ENCODE results near the gene MAP3K9. TPM values are rescaled to one million over a fixed set of nuclear protein-coding genes. Genes with fewer than 3 reads are reported as not detected.

The MAP3K9 gene
- polyA plus RNA-seq, 1 donor from 2014 or later, result 10.4 TPM

DNA sequence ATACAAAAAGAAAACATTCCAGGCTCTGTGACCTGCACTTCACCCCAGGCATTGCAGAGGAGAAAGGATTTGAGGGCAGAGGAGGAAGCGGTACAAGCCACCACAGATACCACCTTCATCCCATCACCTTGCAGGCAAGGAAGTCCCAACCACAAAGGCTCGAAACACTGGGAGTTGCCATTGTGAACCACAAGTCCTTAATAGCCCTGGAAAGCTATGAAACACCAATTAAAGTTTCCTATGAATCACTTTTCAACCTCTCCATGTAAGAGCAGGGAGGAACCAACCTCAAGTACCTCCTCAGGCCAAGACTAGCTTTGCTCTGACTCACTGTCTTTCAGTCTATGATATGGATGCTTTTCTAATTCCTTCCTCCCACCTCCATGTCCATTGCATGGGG lies 27.0 kb downstream of the MAP3K9 start:
- Histone ChIP-seq H3K9ac (ENCODE audit: low read length) (no peak overlapping the region), H3K9me3 (ENCODE audit: low read length) (no peaks in the 10 kb centered on the region), H3K4me2 (ENCODE audit: low read length) (no peak overlapping the region), H2AFZ (ENCODE audit: low read depth, low read length) (no peak overlapping the region), H3K9me2 (ENCODE audit: insufficient read depth, low read length) (no peaks in the 10 kb centered on the region), H3K79me2 (replicated peaks; ENCODE audit: insufficient read depth, low read length) (peaks cover 26% of the 10 kb centered on the region), H3K27me3 (ENCODE audit: insufficient read depth, low read depth, low read length) (no peaks in the 10 kb centered on the region), H3K36me3 (ENCODE audit: insufficient read depth, low read length) (peaks cover 7% of the 10 kb centered on the region), H3K4me3 (ENCODE audit: low read length) (no peak overlapping the region), H4K20me1 (ENCODE audit: insufficient read depth) (peaks cover 4% of the 10 kb centered on the region), H3K27ac (ENCODE audit: low read length) (no peak overlapping the region), H3F3A (ENCODE audit: insufficient read depth, low read length, poor library complexity, severe bottlenecking) (no peaks in the 10 kb centered on the region)
- TF ChIP-seq POLR2AphosphoS5 (IDR thresholded peaks at IDR 0.05) (no peak), RAD21 (conservative IDR thresholded peaks at IDR 0.05) (no peak), MXI1 (conservative IDR thresholded peaks at IDR 0.05; ENCODE audit: poor library complexity, severe bottlenecking) (no peak), EZH2 (IDR thresholded peaks at IDR 0.05; ENCODE audit: borderline replicate concordance, insufficient read depth, low read length, poor library complexity, severe bottlenecking) (no peak), SMC3 (conservative IDR thresholded peaks at IDR 0.05; ENCODE audit: poor library complexity) (no peak)
- TF ChIP-seq, protein P1, sequence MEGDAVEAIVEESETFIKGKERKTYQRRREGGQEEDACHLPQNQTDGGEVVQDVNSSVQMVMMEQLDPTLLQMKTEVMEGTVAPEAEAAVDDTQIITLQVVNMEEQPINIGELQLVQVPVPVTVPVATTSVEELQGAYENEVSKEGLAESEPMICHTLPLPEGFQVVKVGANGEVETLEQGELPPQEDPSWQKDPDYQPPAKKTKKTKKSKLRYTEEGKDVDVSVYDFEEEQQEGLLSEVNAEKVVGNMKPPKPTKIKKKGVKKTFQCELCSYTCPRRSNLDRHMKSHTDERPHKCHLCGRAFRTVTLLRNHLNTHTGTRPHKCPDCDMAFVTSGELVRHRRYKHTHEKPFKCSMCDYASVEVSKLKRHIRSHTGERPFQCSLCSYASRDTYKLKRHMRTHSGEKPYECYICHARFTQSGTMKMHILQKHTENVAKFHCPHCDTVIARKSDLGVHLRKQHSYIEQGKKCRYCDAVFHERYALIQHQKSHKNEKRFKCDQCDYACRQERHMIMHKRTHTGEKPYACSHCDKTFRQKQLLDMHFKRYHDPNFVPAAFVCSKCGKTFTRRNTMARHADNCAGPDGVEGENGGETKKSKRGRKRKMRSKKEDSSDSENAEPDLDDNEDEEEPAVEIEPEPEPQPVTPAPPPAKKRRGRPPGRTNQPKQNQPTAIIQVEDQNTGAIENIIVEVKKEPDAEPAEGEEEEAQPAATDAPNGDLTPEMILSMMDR (IDR thresholded peaks at IDR 0.05; ENCODE audit: poor library complexity, severe bottlenecking), result no peak
- TF ChIP-seq, protein P2, sequence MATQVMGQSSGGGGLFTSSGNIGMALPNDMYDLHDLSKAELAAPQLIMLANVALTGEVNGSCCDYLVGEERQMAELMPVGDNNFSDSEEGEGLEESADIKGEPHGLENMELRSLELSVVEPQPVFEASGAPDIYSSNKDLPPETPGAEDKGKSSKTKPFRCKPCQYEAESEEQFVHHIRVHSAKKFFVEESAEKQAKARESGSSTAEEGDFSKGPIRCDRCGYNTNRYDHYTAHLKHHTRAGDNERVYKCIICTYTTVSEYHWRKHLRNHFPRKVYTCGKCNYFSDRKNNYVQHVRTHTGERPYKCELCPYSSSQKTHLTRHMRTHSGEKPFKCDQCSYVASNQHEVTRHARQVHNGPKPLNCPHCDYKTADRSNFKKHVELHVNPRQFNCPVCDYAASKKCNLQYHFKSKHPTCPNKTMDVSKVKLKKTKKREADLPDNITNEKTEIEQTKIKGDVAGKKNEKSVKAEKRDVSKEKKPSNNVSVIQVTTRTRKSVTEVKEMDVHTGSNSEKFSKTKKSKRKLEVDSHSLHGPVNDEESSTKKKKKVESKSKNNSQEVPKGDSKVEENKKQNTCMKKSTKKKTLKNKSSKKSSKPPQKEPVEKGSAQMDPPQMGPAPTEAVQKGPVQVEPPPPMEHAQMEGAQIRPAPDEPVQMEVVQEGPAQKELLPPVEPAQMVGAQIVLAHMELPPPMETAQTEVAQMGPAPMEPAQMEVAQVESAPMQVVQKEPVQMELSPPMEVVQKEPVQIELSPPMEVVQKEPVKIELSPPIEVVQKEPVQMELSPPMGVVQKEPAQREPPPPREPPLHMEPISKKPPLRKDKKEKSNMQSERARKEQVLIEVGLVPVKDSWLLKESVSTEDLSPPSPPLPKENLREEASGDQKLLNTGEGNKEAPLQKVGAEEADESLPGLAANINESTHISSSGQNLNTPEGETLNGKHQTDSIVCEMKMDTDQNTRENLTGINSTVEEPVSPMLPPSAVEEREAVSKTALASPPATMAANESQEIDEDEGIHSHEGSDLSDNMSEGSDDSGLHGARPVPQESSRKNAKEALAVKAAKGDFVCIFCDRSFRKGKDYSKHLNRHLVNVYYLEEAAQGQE (IDR thresholded peaks at IDR 0.05; ENCODE audit: borderline replicate concordance), result no peak

DNA sequence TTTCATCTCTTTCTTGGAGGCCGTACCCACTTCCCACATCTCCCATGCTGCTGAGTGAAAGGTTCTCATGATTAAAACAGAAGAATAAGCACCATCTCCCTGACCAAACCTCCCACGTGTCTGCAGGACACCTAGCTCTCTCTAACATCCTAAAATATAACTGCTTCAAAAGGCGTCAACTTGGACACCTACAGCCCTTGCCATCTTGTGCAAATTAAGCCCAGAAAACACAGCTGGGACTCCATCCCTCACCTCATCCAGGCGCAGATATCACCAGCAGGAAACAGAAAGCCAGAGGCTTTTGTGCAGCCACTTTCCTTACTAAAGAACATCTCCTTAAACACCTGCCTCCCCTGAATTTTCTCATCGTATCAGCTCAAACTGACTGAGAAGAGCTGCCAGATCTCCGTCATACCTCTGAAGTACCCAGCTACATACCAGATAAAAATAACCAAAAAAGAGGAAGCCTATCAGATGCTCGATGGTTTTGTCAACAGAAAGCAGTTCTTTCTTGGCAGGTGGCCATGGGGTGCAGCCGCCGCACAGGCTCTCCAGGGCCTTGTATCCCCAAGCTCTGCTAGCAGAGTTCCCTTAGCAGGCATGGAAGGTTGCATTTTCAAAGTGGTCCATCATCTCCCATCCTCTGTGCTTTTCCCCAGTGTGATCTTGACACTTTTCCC lies 28.8 kb downstream of the MAP3K9 start:
- Histone ChIP-seq H3K36me3 (ENCODE audit: insufficient read depth, low read length) (peaks cover 7% of the 10 kb centered on the region), H4K20me1 (ENCODE audit: insufficient read depth) (peaks cover 4% of the 10 kb centered on the region), H3K4me3 (ENCODE audit: low read length) (no peak overlapping the region), H3K9me2 (ENCODE audit: insufficient read depth, low read length) (no peaks in the 10 kb centered on the region), H3K9ac (ENCODE audit: low read length) (no peak overlapping the region), H3K9me3 (ENCODE audit: low read length) (no peaks in the 10 kb centered on the region), H2AFZ (ENCODE audit: low read depth, low read length) (no peak overlapping the region), H3K27me3 (ENCODE audit: insufficient read depth, low read depth, low read length) (no peaks in the 10 kb centered on the region), H3K27ac (ENCODE audit: low read length) (no peak overlapping the region), H3K79me2 (replicated peaks; ENCODE audit: insufficient read depth, low read length) (peaks cover 24% of the 10 kb centered on the region), H3F3A (ENCODE audit: insufficient read depth, low read length, poor library complexity, severe bottlenecking) (no peaks in the 10 kb centered on the region), H3K4me2 (ENCODE audit: low read length) (no peak overlapping the region)
- no peak for TF ChIP-seq POLR2AphosphoS5 (IDR thresholded peaks at IDR 0.05)

DNA sequence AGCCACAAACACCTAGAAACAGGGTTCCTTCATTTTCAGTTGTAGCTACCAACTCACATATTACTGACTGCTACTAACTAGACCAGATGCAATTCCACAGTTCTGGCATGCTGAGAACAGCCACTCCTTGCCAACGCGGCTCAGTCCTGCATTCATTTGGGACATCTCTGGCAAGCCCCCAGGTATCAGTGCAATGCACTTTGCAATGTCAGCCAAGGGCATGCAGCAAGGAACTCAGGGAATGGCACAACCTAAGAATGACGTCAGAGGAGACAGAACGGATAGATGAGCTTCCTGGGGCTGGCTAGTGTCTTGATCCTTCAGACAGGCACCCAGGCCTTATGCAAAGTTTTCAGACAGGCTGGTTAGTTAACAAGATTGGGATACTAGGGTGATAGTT lies 29.6 kb downstream of the MAP3K9 start:
- Histone ChIP-seq H3K9ac (ENCODE audit: low read length) (no peak overlapping the region), H3K27ac (ENCODE audit: low read length) (no peak overlapping the region), H3K9me3 (ENCODE audit: low read length) (no peaks in the 10 kb centered on the region), H3K4me2 (ENCODE audit: low read length) (no peak overlapping the region), H3K36me3 (ENCODE audit: insufficient read depth, low read length) (peaks cover 3% of the 10 kb centered on the region), H3K27me3 (ENCODE audit: insufficient read depth, low read depth, low read length) (no peaks in the 10 kb centered on the region), H3K4me3 (ENCODE audit: low read length) (no peak overlapping the region), H3K9me2 (ENCODE audit: insufficient read depth, low read length) (no peaks in the 10 kb centered on the region), H3F3A (ENCODE audit: insufficient read depth, low read length, poor library complexity, severe bottlenecking) (no peaks in the 10 kb centered on the region), H3K79me2 (replicated peaks; ENCODE audit: insufficient read depth, low read length) (peaks cover 24% of the 10 kb centered on the region), H4K20me1 (ENCODE audit: insufficient read depth) (peaks cover 4% of the 10 kb centered on the region), H2AFZ (ENCODE audit: low read depth, low read length) (no peak overlapping the region)
- no peak for TF ChIP-seq RAD21 (conservative IDR thresholded peaks at IDR 0.05)
- TF ChIP-seq EP300 (conservative IDR thresholded peaks at IDR 0.05; ENCODE audit: poor library complexity, severe bottlenecking), result no peak
- TF ChIP-seq, protein P1 (IDR thresholded peaks at IDR 0.05; ENCODE audit: poor library complexity, severe bottlenecking), result no peak
- TF ChIP-seq POLR2AphosphoS5 (IDR thresholded peaks at IDR 0.05), result no peak
- TF ChIP-seq, protein P2 (IDR thresholded peaks at IDR 0.05; ENCODE audit: borderline replicate concordance), result no peak
- no peak for TF ChIP-seq EZH2 (IDR thresholded peaks at IDR 0.05; ENCODE audit: borderline replicate concordance, insufficient read depth, low read length, poor library complexity, severe bottlenecking)
- TF ChIP-seq SMC3 (conservative IDR thresholded peaks at IDR 0.05; ENCODE audit: poor library complexity), result no peak
- TF ChIP-seq TAF1 (IDR thresholded peaks at IDR 0.05; ENCODE audit: low read depth), result no peak
- no peak for TF ChIP-seq MXI1 (conservative IDR thresholded peaks at IDR 0.05; ENCODE audit: poor library complexity, severe bottlenecking)

Measured in neural cell (in vitro differentiated cells).